Measurements from ENCODE around the gene MMP3. TPM values are rescaled to one million over a fixed set of nuclear protein-coding genes. Genes with fewer than 3 reads are reported as not detected.

Gene MMP3
- total RNA-seq, 1 experiment from 2014 or later, result not detected

GRCh38 chr11:102883141-102883540 lies 39.7 kb upstream of the MMP3 start:
- no peak overlapping the region for H3K4ac ChIP-seq (ENCODE audit: low read depth, low read length)
- DNase-seq, result no peak
- Mint-ChIP-seq H3K4me1 (no peaks in the 10 kb centered on the region), H3K9me3 (no peaks in the 10 kb centered on the region), H3K27ac (no peak overlapping the region), H3K36me3 (ENCODE audit: insufficient read depth in 1 of 3, low read depth in 3 of 3) (no peaks in the 10 kb centered on the region), H3K4me3 (no peak overlapping the region), H3K27me3 (ENCODE audit: low read depth) (no peaks in the 10 kb centered on the region)
- H4K91ac ChIP-seq (ENCODE audit: insufficient read length, low read depth, low read length), result no peak overlapping the region
- H3K27ac ChIP-seq (ENCODE audit: insufficient read length, low read depth, low read length), result no peak overlapping the region
- WGBS (ENCODE audit: extremely low coverage, insufficient read length, low lambda C conversion rate), result no CpG with 5 or more reads among the region's 3 CpGs
- no peak overlapping the region for H3K23ac ChIP-seq (ENCODE audit: insufficient read length, low read depth, low read length)
- H3K18ac ChIP-seq (ENCODE audit: insufficient read length, low read depth, low read length), result no peak overlapping the region
- no peak overlapping the region for H3T11ph ChIP-seq (ENCODE audit: low read length)
- no peaks in the 10 kb centered on the region for H3K9me3 ChIP-seq (ENCODE audit: control insufficient read depth, low read depth, low read length)
- no peak overlapping the region for H2BK5ac ChIP-seq (ENCODE audit: insufficient read length, low read length)
- no peak overlapping the region for H3K4me2 ChIP-seq (ENCODE audit: insufficient read depth, insufficient read length, low read length)
- no peak overlapping the region for H2BK12ac ChIP-seq (ENCODE audit: insufficient read length, low read depth, low read length)
- no peaks in the 10 kb centered on the region for H4K20me1 ChIP-seq (ENCODE audit: control insufficient read depth, insufficient read depth, insufficient read length)
- no peaks in the 10 kb centered on the region for H3K23me2 ChIP-seq (ENCODE audit: insufficient read length, low read depth, low read length, poor library complexity, severe bottlenecking)
- no peak overlapping the region for H3K56ac ChIP-seq (ENCODE audit: insufficient read length, low read depth, low read length)
- no peak overlapping the region for H4K8ac ChIP-seq (replicated peaks; ENCODE audit: insufficient read length, low read depth, low read length)
- H2AK5ac ChIP-seq (ENCODE audit: insufficient read length, low read length), result no peak overlapping the region
- H3K4me1 ChIP-seq (ENCODE audit: insufficient read depth, low read length), result no peaks in the 10 kb centered on the region
- H2BK120ac ChIP-seq (ENCODE audit: low read depth, low read length, poor library complexity, severe bottlenecking), result no peak overlapping the region
- H2AFZ ChIP-seq (ENCODE audit: low read length), result no peak overlapping the region
- no peak overlapping the region for H3K9ac ChIP-seq (ENCODE audit: extremely low read depth, insufficient read length, low read length)
- TF ChIP-seq CTCF (conservative IDR thresholded peaks at IDR 0.05), result no peak
- no peaks in the 10 kb centered on the region for H3K27me3 ChIP-seq (ENCODE audit: insufficient read depth, low read length)
- H4K5ac ChIP-seq (ENCODE audit: insufficient read length, low read depth, low read length), result no peak overlapping the region
- H2BK20ac ChIP-seq (ENCODE audit: low read depth, low read length, poor library complexity, severe bottlenecking), result no peak overlapping the region
- H2BK15ac ChIP-seq (ENCODE audit: low read depth, low read length), result no peak overlapping the region
- no peaks in the 10 kb centered on the region for H3K79me1 ChIP-seq (ENCODE audit: insufficient read depth, low read depth, low read length, poor library complexity, severe bottlenecking)
- H3K79me2 ChIP-seq (ENCODE audit: insufficient read depth, low read length), result no peaks in the 10 kb centered on the region
- H3K14ac ChIP-seq (ENCODE audit: insufficient read depth, low read length), result no peak overlapping the region
